HG03442 (cell line): ENCODE data around the gene IQCN.

ENCODE experiments used
- ATAC-seq: cut with Tn5 transposase; IDR thresholded peaks from one replicate; pipeline ENCODE4 v1.9.1; 2021; ENCODE audit warnings: mild to moderate bottlenecking, moderate library complexity; ENCODE audit not compliant: unreplicated experiment

The IQCN gene

DNA sequence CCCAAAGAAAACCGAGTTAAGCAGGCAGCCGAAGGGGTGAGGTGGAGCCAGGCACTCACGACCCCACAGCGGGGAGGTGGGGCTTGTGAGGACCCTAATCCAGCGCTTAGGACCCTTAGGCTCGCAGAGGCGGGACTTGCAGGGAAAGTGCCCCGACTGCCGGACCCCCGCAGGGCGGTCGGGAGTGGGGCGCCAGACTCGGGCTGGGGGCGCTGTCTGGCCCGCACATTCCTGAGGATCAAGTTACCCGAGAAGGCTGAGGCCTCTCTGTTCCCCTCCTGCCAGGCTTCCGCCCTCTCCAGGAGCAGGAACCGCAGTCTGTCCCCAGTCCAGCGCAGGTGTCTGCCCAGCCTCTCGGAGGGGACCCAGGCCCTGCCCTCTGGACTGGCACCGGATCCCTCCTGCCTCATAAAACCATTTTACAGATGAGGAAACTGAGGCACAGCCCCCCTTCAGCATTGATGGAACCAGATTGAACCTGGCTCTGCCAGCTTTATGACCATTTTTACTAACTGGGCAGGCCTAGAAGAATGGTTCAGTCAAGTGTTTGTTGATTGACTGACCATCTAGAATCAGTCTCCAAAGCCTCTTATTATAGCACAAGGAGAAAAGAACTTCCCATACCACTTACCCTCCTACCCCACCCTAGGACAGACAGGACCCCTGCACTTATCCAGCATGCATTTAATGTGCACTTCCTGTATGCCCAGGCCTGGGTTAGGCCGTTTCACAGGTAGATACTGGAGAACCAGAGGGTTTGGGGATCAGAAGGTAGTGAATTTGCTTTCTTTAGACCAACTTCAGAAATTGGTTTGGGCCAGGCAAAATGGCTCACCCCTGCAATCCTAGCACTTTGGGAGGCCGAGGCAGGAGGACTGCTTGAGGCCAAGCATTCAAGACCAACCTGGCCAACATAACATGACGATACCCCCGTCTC, 13.9 kb upstream of the IQCN start:
- no peak for ATAC-seq

DNA sequence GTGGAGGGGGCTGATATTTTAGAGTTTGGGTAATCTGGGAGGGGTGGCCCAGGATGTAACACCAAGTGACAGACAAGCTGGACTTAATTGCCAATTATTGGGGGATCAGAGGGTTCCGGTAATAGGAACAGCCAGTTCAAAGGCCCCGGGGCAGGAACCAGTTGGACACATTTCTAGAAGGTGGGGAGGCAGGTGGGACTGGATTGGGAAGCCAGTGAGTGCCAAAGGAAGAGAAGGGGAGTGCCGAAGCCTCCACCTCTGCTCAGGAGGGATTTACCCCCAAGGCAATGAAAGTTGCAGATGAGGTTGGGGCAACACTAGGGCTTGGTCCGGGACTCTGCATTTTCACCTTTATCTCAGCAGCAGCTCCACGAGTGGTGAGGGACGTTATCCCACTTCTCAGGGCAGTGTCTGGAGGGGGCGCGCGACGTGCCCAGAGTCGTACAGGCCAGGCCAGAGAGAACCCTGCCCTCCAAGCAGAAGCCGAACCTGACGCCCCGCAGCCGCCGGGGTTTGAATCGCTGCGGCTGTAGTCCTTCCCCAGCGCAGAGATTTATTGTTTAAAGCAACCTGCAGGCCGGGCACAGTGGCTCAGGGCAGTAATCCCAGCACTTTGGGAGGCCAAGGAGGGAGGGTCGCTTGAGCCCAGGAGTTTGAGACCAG, 12.9 kb upstream of the IQCN start:
- no peak for ATAC-seq

DNA sequence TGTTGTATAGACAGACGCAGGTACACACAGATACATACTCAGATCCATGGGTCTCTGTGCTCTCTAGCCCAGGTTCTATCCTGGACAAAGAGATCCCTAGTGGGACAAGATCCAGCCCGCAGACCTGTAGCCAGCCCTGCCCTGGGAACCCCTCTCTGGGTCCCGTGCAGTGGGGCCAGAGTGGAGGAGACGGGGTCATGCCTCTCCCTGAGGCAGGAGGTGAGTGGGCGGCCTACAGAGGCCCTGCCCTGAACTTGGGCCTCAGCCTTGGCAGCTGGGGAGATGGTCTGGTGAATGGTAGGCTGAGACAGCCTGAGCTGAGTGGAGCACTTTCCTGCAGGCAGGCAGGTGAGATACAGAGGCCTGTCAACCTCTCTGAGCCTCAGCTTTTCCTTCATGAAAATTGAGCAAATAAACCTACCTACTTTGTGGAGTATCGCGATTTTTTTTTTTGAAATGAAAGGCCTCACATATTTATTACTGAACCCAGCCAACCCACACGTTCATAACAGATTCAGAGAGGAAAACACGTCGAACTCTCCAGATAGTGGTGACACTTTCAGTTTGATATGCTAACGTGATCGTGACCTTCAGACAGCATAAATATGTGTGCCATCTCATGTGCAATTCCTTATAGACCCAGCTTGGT, 10.6 kb upstream of the IQCN start:
- no peak for ATAC-seq

DNA sequence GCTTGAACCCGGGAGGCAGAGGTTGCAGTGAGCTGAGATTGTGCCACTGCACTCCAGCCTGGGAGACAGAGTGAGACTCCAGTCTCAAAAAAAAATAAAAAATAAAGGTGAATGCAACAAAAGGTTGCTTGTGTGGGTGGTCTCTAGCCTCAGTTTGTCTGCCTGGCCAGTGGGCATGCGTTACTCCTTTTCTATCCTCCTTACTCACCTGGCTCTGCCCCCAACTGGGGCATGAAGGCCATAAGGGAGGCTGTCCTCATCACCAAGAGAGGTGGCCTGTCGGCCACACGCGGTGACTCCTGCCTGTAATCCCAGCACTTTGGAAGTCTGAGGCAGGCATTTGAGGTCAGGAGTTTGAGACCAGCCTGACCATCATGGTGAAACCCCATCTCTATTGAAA, 9.1 kb upstream of the IQCN start:
- ATAC-seq, result no peak

DNA sequence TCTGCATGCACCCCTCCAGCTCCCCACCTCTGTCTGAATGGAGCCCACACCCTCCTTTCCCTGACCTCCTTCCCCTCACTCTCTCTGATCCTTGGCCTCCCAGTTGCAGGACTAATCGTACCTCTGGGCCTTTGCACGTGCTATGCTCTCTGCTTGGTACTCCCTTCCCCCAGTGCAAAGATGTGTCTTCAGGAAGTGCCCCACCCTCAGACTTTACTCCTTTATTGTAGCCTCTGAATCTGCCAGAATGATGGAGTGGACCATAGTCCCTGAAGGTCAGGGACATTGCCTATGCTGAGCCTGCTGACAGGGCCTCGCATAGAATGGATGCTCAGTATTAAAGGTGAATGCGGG, 8.5 kb upstream of the IQCN start:
- no peak for ATAC-seq

DNA sequence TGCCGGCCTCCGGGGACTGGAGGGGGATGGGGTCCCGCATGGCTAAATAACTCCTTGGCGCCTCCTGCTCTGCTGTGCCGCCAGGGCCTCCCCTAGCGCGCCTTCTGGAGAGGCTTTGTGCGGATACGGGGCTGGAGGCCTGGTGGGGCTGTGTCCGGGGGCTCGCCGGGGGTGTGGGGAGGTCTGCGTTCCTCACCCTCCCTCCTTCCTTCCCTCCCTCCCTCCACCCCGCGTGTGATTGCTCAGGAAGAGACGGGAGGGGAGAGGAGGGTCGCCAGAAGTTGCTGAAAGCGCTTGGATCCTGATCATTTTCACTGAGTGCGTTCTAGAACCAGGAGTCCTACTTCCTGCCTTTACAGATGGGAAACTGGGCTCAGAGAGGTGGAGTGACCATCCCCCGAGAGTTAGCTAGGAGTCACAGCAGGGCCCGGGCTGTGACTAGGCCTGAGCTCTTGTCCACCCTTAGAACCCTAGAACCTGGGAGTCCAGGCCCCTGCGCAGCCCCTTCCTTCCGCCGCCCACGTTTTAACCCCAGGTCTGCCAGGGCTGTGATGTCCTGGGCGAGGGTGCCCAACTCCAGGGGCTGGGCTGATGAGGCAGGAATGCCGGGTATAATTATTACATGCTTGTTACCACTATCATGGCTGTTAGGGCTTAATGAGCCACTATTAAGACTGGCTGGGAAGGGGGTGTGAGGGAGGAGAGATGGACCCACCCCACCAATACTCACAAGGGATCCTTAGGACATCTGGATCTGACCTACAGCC, 8.0 kb upstream of the IQCN start:
- no peak for ATAC-seq

DNA sequence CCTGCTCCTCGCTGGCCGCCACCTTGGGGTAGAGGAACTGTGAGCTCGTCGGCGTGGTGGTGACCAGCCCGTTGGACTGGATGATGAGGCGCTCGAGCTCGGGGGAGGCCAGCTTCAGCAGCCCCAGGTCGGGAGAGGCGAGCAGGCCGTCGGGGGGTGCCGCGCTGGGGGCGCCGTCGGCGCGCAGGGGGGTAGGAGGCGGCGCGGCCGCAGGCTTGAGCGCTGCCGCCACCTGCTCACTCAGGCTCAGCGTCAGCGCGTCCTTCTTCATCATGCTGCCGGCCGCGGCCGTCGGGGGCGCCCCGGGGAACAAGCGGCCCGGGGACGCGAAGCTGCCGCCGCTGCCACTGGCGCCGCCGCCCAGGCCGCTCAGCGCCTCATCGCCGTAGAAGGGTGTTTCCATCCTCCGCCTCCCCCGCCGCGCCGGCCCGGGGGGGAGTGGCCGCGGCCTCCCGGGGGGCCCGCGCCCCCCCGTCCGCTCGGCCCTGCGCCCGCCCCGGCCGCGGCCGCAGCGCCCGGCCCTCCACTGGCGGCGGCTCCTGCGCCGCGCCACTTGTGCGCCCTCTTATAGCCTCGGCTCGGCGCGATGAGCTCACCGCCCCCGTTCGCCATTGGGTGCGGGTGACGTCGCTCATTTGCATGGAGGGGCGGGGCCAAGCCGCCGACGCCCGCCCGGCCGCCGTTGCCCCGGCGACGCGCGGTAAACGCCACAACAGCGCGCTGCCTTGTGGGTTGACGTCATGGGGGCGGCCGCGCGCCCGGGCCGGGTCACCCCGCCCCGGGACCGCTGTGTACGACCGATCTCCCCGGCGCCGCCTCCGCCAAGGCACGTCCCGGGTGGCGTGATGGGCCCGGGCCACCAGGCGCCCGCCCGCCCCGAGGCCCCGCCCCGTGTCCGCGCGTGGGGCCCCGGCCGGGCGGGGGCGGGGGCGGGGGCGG, 7.1 kb upstream of the IQCN start, which contains the start of gene JUND:
Gene JUND (minus strand): TSS at position 541 of the 939 bp plus-strand sequence. CDS start 138 bp downstream, at position 403.
- ATAC-seq, result peak; percentile 63

DNA sequence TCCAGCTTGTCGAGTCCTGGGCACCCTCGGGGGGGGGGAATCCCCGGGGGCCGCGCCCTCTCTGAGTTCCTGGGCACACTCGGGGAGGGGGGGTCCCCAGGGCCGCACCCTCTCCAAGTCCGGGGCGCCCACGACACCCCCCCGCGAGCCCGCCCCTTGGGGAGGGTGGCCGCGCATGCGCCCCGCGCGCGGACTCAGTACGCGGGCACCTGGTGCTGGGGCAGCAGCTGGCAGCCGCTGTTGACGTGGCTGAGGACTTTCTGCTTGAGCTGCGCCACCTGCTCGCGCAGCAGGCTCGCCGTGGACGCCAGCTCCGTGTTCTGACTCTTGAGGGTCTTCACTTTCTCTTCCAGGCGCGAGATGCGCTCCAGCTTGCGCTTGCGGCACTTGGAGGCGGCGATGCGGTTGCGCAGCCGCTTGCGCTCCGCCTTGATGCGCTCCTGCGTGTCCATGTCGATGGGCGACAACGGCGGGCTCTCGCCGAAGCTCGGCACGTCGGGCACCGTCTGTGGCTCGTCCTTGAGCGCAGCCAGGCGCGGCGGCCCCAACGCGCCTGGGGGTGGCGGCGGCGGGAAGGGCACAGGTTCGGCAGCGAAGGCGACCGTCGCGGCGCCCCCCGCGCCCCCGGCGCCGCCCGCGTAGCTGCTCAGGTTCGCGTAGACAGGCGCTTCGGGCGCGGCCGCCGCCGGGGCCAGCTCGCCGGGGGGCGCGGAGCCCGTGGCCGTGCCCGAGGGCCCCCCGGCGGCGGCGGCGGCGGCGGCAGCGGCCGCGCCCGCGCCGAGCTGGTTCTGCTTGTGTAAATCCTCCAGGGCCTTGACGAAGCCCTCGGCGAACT, 6.2 kb upstream of the IQCN start:
- ATAC-seq, result peak; percentile 13

DNA sequence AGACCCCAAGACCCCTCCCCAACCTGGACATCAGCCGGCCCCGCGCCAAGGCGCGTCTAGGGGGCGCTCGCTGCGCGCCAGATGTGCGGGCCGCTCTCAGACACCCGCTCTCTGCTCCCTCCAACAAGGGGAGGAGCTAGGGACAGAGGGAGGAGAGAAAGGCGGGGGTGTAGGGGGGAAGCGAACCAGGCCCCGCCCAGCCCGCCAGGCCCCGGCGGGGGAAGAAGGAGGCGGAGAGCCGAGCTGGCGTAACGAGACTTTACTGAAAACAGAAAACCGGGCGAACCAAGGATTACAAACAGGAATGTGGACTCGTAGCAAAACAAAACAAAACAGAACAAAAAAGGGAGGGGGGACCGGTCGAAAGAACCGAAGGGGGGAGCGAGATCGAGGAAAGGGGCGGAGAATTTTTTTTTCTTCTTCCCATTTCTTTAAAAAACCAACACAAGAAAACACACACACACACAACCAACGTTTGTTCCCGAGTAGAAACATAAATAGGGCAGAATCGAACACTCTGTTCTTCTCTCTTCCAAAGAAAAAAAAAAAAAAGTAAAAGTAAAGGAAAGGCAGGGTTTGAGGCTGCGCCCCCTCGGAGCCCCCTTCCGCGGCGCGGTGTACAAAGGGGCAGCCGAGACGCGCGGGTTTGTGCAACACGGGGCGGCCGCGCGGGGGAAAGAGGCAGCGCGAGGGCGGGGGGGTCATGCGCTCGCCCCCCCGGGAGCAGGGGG, 5.4 kb upstream of the IQCN start:
- ATAC-seq, result no peak

DNA sequence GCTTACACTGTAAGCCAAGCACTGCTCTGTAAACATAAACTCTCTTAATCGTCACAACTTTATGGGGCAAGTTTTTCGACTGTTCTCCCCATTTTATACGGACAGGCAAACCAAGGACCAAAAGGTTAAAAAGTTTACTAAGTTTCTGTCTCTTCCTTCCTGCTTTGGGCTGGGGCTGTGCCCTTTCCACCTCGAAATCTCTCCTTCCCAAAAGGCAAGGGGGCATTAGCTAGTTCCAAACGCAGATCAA, 4.9 kb upstream of the IQCN start:
- ATAC-seq, result no peak

DNA sequence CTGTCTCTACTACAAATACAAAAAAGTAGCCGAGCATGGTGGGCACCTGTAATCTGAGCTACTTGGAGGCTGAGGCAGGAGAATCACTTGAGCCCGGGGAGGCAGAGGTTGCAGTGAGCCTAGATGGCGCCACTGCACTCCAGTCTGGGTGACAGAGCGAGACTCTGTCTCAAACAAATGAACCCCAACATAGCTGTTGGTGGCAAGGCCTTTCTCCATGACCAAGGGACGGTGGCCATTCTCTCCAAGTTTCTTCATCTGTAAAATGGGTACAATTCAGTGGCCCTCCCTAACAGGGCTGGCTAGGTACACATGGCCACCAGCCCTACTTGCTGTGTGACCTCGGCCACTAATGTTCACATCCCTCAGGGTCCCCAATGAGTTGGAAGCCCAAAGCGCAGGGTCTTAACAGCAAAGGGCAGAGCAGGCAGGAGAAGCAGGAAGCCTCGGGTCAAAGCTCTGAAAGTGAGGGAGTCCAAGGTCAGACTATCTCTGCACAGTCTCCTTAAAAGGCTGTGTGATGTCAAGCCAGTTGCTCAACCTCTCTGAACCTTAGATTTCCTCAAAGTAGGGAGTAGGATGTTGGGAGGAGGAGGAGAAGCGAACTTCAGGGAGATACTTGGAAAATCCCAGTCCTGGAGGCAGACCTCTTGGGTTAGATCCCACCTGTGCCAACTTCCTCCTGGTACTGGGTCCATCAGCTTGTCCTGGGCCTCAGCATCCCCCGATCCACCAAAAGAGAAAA, 4.4 kb upstream of the IQCN start:
- no peak for ATAC-seq

DNA sequence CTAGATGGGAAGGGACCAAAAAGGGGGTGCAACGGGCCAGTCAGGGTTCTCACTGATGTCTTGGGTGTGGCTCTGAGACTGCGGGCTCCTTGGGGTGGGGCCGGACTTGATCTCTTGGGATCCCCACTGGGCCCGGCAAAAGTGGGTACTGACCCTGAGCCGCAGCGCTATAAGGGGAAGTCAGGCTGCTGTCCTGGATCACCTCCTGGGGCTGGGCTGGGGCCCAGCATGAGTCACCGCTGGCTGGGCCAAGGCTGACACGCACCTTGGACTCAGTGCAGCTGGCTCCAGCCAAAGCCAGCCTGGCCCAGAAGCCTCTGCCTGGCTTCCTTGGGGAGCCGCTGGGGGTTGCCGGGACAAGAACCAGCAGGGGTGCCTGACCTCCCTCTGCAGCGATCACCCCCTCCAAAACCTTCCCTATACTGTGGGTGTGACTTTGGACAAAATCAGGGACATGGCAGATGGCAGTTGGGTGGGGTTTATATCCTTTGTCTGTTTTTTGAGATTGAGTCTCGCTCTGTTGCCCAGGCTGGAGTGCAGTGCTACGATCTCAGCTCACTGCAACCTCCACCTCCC, 617 bp upstream of the IQCN start:
- ATAC-seq, result no peak

DNA sequence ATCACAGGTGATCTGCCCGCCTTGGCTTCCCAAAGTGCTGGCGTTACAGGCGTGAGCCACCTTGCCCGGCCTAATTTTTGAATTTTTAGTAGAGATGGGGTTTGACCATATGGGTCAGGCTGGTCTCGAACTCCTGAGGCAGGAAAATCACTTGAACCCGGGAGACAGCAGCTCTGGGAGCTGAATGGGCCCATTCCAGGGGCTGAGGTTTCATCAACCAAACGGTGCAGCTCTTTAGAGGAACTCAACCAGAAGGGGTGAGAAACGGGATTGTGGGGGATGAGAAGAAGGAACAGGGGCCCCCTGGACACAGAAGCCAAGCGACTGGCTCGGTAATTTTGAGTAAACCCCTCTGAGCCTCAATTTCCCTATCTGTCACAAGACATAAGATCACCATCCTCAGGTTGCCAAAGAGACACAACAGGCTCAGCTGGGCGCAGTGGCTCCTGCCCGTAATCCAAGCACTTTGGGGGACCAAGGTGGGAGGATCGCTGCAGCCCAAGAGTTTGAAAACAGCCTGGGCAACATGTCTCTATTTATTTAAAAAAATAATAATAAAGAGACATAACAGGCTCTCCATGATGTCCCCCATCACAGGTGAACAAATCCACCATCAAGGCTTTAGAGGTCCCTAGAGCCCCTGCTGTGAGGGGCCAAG, 562 bp downstream of the IQCN start:
- no peak for ATAC-seq

DNA sequence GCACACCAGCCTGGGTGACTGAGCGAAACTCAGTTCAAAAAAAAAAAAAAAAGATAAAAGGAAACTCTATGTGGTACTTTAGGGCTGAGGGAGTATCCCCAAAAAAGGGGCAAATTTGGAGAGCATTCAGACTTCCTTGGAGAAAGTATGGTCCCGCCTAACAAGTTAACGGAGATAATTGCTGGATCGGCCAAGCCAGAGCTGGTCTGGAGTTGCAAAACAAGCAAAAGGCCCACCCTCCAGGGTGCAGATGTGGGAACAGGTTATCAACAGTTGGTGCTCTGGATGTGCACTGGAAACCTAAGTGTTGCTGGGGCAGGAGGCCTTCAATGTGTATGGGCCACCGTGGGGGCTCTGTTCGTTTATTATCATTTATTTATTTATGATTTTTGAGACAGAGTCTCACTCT, 2.8 kb downstream of the IQCN start:
- ATAC-seq, result no peak

DNA sequence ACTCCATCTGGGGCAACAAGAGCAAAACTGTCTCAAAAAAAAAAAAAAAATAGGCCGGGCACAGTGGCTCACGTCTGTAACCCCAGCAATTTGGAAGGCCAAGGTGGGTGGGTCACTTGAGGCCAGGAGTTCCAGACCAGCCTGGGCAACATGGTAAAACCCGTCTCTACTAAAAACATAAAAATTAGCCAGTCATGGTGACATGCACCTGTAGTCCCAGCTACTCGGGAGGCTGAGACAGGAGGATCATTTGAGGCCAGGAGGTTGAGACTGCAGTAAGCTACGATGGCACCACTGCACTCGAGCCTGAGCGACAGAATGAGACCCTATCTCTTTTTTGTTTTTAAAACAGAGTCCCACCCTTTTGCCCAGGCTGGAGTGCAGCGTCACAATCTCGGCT, 3.9 kb downstream of the IQCN start:
- ATAC-seq, result no peak

DNA sequence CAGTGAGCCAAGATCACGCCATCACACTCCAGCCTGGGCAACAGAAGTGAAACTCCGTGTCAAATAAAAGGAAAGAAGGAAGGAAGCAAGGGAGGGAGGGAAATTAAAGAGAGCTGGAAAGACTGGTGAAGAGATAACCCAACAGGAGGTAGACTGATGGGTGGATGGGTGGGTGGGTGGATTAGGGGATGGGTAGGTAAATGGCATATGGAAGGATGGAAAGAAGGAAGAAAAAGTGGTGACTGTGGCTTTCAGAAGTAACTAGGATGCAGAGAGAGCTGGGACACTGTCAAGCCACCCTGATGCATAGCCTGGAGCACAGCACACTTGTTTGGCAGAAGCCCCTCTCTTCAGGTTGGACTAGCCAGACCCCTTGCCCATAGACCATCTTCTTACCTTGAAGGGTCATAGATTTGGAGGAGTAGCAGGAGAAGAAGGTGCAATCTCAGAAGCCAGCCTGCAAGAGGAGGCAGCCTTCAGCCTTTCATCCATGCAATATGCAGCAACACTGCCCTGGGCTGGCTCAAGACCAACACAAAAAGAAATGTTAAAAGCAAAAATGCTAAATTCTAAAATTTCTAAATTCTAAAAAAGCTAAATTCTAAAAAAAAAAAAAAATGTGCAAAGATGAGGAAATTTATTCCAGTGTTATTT, 5.1 kb downstream of the IQCN start:
- ATAC-seq, result no peak
